Measurements from ENCODE around the gene DGCR8.

The DGCR8 gene

DNA sequence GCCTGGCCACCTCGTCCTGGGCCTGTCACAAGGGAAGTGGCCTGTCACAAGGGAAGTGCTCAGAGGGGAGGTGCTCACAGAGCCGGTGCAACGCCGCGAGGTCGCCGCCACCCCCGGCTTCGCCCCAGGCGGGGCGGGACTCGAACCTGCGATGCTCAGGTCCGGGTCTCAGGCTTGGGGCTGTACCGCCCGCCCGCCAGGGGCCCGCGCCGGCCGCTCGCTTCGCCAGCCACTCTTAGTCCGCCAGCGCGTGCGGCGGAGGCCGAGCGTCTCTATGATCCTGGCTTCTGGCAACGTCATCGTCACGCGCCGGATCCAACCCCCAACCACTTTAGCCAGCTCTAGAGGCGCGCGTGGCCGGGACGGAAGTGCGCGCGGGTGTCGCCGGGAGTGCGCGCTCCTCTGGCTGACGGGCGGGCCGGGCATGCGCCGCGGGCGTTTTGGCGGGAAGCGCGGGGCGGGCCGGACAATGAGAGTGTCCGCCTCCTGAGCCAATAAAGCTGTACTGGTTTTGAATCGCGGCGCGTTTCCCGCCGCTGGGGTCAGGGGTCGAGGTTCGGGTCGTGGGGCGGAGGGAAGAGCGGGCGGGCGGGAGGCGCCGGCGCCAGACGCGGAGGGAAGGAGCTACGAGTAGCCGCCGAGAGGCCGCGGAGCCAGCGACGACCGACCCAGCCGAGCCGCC lies 37.1 kb downstream of the DGCR8 start, which contains the start of gene TRMT2A:
Gene TRMT2A (minus strand): TSS at position 276 of the 682 bp plus-strand sequence. CDS start 320 bp downstream, outside the sequence.
- in situ Hi-C loops (cut with MboI; ENCODE audit: low pct_unique_long_range_greater_than_20kb, low sequenced_read_pairs), result no loop called here
- peak; percentile 99 for DNase-seq

DNA sequence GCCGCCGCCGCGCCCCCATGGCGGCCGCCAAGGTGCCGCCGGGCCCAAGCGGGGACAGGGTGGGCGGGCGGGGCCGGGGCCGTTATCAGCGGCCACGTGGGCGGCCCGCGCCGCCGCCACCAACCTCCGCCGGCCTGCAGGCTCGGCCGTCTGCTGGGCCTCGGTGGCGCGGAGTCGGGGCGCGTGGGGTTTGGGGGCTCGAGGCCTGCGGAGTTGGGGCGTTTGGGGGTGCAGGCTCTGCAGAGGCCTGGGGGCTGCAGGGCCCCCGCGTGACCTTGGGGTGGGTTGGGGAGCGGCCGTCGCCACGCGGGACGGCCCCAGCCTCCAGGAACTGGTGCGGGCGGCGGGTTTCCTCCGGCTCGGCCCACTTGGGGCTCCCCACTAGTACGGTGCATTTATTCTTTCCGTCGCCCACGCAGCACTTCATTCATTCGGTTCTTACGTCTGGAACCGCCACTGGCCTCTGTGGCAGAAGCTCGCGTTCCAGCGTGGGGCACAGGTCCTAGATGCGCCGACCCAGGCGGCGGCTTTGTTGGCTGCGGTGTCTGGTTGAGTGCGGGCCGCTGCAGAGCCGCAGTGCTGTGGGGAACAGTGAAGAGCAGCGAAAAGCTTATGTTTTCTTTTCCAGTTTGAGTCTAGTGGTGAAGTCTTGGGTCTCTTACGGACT lies 37.7 kb downstream of the DGCR8 start:
- DNase-seq, result no peak
- in situ Hi-C loops (cut with MboI; ENCODE audit: low pct_unique_long_range_greater_than_20kb, low sequenced_read_pairs), result no loop called here

DNA sequence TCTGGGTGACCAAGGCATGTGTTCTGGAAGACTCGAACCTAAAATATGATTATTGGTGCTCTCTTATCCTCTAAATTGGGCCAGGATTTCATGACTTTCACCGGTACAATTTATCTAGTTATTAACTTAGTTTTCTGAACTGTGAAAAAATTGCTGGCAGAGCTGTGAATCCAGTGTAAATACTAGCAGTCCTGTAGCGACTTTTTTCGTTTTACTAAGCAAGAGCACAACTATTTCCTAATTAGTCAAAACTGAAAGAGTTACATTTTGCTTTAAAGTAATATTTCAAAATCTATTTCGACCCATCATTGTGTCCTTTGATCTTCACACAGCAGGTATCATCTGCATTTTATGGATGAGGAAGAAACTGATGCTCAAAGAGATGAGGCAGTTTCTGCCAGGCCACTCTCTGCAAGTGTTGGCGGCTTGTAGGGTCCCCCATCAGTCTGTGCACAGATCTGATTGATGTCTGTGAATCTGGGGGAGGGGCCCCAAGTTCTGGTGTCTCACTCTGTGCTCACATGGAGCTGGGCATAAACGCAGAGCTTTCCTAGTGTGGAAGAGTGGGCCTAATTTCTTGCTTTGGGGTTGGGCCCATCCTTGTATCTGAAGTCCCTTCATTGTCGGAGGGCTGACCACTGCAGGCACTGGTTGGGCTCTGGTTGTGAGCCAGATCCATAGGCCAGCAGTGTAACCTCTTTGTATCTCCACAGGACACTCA lies 38.4 kb downstream of the DGCR8 start:
- DNase-seq, result no peak
- in situ Hi-C loops (cut with MboI; ENCODE audit: low pct_unique_long_range_greater_than_20kb, low sequenced_read_pairs), result no loop called here

DNA sequence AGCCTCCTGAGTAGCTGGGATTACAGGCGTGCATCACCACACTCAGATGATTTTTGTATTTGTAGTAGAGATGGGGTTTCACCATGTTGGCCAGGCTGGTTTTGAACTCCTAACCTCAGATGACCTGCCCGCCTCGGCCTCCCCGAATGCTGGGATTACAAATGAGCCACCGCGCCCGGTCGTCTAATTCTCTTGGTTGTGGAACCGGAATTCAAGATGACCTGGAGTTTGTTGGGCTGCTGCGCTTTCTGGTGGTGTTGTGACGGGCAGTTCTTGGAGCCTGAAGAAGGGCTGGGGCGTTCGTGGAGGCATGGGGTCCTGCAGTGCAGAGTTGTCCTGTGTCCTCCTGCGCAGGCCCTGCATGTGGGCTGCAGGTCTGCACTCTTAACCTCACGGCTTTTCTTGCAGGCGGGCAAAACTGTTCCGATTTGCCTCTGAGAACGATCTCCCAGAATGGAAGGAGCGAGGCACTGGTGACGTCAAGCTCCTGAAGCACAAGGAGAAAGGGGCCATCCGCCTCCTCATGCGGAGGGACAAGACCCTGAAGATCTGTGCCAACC lies 41.9 kb downstream of the DGCR8 start:
- DNase-seq, result no peak
- in situ Hi-C loops (cut with MboI; ENCODE audit: low pct_unique_long_range_greater_than_20kb, low sequenced_read_pairs), result no loop called here

DNA sequence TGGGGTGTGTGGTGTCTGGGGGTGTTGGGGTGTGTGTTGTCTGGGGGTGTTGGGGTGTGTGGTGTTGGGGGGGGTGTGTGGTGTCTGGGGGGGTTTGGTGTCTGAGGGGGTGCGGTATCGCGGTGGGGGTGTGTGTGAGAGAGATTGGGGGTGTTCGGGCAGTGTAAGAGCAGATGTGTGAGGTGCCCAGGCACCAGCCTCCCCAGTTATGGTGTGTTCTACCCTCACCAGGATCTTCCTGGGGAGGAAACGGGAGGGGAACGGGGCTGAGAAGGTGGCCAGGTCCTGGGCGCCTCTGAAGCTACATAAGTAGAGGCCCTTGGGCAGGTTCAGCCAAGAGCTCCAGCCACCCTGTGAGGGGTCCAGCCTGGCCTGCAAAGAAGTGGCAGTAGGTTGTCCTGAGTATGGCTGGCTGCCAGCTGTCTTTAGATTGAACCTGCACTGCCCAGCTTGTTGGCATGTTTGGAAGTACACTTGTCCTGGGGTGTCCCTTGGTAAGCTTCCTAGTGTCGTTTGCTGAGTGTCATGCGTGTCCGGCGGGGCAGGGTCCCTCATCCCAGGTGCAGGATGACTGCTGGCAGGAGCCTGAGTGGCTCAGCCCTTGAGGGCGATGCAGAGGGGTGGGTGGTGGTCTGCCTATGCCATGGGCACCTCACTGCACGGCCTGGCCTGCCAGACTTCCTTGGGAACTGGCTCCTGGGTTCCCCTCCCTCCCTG lies 43.5 kb downstream of the DGCR8 start:
- in situ Hi-C loops (cut with MboI; ENCODE audit: low pct_unique_long_range_greater_than_20kb, low sequenced_read_pairs), result no loop called here
- no peak for DNase-seq

DNA sequence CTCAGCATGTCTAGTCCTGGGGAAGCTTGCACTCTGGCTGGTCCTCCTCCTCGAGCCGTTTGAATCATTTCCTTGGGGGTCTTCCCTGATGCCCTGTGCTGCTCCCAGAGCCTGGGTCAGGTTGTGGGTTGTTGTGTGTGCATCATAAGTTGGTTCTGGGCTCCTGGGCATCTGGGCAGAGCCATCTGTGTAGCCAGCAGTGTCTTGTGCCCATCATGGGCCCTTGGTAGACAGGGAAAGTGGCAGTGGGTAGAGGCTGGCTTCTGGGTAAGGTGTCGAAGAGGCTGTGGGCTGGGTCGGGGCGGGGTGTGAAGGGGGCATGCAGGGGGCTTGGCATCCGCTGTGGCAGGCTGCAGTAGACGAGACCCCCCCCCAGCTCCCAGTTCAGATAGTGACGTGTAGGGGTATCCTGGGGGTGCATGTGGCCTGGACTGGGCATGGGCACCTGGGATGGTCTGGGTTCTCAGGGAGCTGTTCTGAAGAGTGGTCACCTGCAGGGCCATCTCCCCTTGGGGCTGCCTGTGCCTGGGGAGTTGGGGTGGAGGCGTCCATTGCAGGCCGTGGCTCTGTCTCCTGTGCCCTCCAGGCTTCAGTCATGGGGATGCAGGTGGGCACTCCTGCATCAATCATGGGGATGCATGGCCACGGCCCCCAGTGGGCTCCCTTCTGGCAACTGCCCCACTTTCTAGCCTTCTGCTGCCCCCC lies 44.2 kb downstream of the DGCR8 start:
- in situ Hi-C loops (cut with MboI; ENCODE audit: low pct_unique_long_range_greater_than_20kb, low sequenced_read_pairs), result no loop called here
- no peak for DNase-seq

DNA sequence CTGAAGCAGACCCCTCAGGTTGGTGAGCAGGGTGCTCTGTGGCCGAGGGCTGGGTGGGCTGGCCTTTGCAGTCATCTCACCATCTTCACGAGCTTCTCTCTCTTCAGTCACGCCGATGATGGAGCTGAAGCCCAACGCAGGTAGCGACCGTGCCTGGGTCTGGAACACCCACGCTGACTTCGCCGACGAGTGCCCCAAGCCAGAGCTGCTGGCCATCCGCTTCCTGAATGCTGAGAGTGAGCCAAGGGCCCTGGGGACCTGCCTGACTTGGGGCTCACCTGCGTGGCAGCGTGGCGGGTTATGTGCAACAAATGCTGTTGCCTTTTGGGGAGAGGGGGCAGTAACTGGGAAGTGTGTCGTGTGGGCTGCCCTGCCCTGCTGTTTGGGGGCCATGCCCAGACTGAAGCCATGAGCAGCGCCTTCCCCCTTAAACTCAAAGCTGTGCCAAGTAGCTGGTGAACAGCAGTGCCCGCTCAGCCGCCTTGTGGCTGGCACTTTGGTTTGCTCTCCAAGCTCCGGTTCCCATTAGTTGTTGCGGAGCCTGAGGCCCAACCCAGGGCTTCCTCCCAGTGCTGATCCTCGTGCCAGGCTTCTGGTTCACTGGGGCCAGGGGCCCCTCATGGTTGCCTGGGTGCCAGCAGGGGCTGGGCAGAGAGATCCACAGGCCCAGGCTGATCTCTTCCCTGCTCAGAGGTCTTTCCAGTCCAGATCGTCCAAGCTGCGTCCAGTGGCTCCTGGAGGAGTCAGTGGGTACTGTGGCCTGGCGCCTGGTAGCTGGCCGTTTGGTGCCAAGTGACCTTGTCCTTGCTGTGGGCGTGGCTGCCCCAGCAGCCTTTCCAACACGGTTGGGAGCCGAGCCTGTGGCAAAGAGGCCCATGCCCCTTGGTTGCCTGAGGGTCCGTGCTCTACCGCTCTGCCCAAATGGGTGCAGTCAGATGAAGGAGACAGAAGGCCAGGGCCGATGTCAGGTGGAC lies 45.4 kb downstream of the DGCR8 start:
- in situ Hi-C loops (cut with MboI; ENCODE audit: low pct_unique_long_range_greater_than_20kb, low sequenced_read_pairs), result no loop called here
- DNase-seq, result no peak

DNA sequence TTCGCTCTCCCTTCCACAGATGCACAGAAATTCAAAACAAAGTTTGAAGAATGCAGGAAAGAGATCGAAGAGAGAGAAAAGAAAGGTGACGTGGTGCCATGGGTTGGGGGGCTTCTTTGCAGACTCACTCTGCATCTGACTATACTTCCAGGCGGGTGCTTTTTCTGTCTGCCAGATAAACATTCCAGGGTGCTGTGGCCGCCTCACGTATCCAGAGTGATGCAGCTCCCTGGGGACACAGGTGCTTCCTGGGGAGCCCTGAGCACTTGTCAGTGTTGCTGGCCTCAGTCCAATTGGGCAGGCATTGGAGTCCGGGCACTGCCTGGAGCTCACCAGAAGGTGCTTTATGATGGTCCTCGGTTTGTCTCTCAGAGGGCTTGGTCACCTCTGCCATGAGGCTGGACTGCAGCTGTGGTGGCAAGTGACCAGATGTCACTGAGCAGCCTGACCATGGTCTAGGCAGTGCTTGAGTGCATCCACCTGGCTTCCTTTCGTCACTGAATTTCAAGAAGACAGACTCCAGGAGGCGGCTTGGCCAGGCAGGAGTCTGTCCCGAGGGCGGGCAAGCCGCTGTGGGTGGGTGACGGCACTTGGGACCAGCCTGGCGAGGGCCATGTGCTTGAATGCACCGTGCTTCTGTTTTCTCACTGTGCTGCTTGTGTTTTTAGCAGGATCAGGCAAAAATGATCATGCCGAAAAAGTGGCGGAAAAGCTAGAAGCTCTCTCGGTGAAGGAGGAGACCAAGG lies 46.4 kb downstream of the DGCR8 start:
- DNase-seq, result no peak
- in situ Hi-C loops (cut with MboI; ENCODE audit: low pct_unique_long_range_greater_than_20kb, low sequenced_read_pairs), result no loop called here

DNA sequence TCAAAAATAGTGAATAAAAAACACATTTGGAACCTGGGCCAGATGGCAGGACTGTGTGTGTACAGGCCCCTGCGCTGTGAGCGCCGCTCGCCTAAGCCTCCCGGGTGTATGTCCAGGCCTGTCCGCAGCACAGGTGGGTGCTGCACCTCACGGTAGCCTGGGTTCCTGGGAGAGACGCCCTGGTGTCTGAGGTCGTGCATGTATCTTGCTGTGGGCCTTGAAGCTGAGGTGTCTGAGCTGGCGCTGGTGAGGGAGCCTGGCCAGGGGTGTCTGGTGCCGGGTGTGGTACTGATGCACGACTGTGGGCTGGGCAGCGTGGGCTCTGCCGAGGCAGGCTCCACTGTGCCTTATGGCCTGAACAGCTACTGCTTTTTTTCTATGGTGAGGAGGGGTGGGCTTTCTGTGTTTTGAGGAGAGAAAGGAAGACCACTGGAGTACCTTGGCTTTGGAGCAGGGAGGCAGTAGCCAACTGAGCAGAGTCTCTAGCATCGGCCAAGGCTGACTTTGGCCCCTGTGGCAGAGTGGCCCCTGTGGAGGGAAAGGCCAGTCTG lies 47.4 kb downstream of the DGCR8 start:
- DNase-seq, result no peak
- in situ Hi-C loops (cut with MboI; ENCODE audit: low pct_unique_long_range_greater_than_20kb, low sequenced_read_pairs), result no loop called here

DNA sequence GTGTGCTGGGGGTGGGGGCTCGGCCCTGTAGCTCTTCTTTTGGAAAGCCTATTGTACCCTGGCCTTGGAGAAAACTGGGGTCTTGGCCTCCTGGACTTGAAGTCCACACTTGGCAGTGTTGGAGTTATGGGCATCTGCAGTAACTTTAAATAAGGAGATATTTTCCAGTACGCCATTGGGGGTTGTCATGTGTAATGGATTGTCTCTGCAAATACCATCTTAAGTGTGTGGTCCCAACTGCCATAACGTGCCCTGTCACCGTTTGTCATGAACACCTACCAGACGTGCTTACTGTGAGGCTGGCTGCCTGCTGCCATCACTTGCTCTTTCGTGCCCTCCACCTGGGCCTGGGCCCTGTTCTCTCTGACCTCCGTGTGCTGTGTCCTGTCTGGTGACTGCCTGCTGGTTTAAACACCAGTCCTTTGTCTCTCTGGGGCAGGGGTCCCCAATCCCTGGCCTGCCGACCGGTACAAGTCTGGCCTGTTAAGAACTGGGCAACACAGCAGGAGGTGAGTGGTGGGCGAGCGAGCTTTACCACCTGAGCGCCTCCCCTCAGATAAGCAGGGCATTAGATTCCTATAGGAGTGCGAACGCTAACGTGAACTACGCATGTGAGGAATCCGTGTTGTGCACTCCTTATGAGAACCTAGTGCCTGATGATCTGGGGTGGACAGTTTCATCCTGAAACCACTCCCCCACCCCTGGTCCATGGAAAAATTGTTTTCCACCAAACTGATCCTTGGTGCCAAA lies 48.0 kb downstream of the DGCR8 start:
- in situ Hi-C loops (cut with MboI; ENCODE audit: low pct_unique_long_range_greater_than_20kb, low sequenced_read_pairs), result no loop called here
- DNase-seq, result no peak

DNA sequence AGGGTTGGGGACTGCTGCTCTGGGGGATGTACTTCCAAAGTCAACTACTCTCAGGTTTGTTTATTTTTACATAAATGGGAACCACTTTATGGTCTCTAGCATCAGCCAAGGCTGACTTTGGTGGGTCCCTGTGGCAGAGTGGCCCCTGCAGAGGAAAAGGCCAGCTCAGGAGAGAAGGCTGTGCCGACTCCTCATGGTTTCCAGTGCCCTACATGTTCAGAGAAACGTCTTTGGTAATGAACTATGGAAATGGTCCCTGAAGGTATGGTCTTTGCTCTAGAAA lies 48.5 kb downstream of the DGCR8 start:
- in situ Hi-C loops (cut with MboI; ENCODE audit: low pct_unique_long_range_greater_than_20kb, low sequenced_read_pairs), result no loop called here
- no peak for DNase-seq

DNA sequence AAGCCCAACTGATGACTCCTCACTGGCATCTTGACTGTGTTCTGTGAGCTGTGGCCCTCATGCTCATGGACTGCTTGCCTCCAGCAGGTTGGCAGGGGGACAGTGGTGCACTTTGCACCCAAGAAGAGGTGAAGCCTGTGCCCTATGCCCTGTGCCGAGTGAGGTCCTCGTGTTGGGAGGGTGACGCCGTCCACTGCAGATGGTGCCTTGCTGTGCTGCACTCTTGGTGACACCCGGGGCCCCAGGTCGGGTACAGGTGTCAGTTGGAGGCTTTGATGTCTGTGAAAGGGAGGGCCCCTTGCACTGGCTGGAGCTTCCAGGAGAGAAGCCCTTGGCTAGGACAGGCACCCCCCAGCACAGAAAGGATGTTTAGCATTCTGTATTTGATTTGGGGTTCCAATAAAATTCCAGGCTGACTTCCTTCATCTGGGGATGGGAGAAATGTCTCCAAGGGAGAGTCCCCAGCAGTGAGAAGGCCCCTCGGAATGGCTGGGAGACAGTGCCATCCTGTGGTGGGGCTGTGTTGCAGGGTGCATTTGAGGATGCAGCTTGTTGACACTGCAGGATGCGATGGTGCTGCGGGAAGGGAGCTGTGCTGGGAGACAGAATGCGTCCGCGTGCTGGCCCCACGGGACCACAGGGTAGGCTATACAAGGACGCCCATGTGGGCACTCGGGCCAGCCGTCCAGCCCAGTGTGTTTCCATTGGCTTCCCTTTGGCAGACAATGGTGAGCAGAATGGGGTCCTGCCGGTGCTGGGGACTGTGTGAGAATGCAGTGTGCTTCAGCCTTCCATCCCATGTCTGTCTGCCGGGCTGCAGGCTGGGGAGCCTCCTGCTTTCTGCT lies 49.1 kb downstream of the DGCR8 start:
- DNase-seq, result peak; percentile 58
- in situ Hi-C loops (cut with MboI; ENCODE audit: low pct_unique_long_range_greater_than_20kb, low sequenced_read_pairs), result no loop called here

DNA sequence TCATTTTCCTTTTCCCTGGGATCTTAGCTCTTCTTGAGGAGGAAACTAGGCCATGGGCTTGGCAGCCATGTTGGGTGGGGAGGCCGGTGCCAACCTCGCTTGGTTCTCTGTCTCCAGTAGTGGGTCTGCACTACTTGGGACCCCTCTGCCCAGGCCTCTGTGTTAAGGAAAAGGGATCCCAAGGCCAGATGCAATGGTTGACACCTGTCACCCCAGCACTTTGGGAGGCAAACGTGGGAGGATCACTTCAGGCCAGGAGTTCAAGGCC lies 49.6 kb downstream of the DGCR8 start:
- in situ Hi-C loops (cut with MboI; ENCODE audit: low pct_unique_long_range_greater_than_20kb, low sequenced_read_pairs), result no loop called here
- DNase-seq, result no peak

DNA sequence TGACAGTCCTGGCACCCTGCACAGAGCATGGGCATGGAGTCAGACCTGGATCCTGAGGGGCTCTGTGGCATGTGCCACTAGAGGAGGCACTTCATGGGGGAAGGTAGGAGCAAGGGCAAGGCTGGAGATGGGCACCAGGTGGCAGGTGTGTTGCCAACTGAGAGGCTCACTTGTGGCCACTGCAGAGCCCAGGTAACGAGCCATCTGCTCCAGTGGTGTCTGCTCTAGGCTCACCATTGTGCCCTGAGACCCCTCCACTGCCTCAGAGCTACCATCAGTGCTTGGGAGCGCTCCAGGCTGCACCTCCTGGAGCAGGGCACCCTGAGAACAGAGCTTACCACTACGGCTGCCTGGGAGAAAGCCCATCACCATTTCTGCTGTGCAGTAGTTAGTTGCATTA lies 50.3 kb downstream of the DGCR8 start:
- DNase-seq, result no peak
- in situ Hi-C loops (cut with MboI; ENCODE audit: low pct_unique_long_range_greater_than_20kb, low sequenced_read_pairs), result no loop called here

DNA sequence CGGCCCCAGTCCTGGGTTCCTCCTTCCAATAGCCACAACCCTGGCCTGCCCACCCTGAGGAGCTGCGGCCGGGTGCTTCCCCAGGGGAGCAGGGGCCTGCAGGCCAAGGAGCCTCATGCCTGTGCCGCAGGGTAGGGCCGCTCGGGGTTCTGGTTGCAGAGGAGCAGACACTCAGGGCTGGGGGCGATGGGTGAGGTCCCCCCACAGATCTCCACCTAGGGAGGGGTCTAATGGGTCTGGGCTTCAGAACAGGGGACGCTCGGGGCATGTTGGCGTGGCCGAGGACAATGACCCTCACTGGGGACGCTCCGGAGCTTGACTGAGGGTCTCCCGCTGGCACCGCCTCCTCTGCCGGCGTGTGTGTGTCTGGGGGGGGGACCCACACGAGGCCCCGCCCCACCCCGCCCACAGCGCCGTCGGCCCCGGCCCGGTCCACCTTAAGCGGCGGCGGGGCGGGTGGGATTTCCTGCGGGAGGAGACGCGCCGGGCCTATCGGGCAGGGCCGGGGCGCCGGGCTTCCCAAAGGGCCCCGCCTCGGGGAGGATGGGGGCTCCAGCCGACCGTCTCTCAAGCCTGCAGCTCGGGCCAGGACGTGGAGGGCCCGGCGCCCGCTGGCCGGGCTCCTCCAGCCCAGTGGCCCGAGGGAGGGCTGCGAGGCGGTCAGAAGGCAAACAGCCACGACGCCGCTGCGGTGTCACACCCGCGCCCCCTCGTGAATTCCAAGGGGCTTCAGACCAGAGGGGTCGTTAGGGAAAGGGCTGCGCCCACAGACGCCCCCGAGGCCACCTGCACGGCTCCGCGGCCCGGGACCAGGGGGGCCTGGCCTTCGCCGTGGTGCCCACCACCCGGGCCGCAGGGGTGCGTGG lies 50.9 kb downstream of the DGCR8 start:
- DNase-seq, result peak; percentile 57
- in situ Hi-C loops (cut with MboI; ENCODE audit: low pct_unique_long_range_greater_than_20kb, low sequenced_read_pairs), result no loop called here

Data from KBM-7 (cell line).